GM12891 (cell line): ENCODE results near the gene PORCN.

Experiments
- PAX5 ChIP-seq: IDR thresholded peaks from 2 replicates; pipeline ENCODE4 v1.6.1; 2011; ENCODE audit warnings: low read length, moderate library complexity, mild to moderate bottlenecking; ENCODE audit not compliant: insufficient read depth, severe bottlenecking
- POLR2A ChIP-seq: IDR thresholded peaks from 2 replicates; pipeline ENCODE4 v1.6.1; 2011; ENCODE audit warnings: low read depth, low read length, control low read depth
- POLR2AphosphoS5 ChIP-seq: IDR thresholded peaks from 2 replicates; pipeline ENCODE4 v1.6.1; 2011; ENCODE audit warnings: low read depth, low read length, control low read depth
- POU2F2 ChIP-seq: IDR thresholded peaks from 2 replicates; pipeline ENCODE4 v1.6.1; 2011; ENCODE audit warnings: low read depth, mild to moderate bottlenecking, control low read depth, low read length, moderate library complexity
- SPI1 ChIP-seq: IDR thresholded peaks from 2 replicates; pipeline ENCODE4 v1.6.1; 2011; ENCODE audit warnings: low read depth, low read length, control low read depth
- TAF1 ChIP-seq: IDR thresholded peaks from 2 replicates; pipeline ENCODE4 v1.6.1; 2011; ENCODE audit warnings: low read depth, low read length, control low read depth

GRCh38 chrX:48531358-48531959, 22.7 kb downstream of the PORCN start:
- no peak for TF ChIP-seq POLR2AphosphoS5
- no peak for TF ChIP-seq POLR2A
- TF ChIP-seq TAF1 = no peak
- no peak for TF ChIP-seq POU2F2
- no peak for TF ChIP-seq SPI1
- TF ChIP-seq PAX5 = no peak
